Kidney glomerular epithelial cell (primary cell): ENCODE data around the gene COL4A3.

Source experiments
- DNase-seq: peaks from one replicate; lab custom pipeline; 2025; lab: John Stamatoyannopoulos, UW

COL4A3 gene

GRCh38 chr2:227163998-227164762, at the start of gene COL4A3, which contains the start of gene COL4A4:
Gene COL4A3, plus strand, starts transcription at chr2:227164624. Its CDS starts 103 bp downstream, at chr2:227164727.
Gene COL4A4, minus strand, starts transcription at chr2:227164205. Its CDS starts 16,722 bp downstream, at chr2:227147483.
- DNase-seq: no peak

DNA sequence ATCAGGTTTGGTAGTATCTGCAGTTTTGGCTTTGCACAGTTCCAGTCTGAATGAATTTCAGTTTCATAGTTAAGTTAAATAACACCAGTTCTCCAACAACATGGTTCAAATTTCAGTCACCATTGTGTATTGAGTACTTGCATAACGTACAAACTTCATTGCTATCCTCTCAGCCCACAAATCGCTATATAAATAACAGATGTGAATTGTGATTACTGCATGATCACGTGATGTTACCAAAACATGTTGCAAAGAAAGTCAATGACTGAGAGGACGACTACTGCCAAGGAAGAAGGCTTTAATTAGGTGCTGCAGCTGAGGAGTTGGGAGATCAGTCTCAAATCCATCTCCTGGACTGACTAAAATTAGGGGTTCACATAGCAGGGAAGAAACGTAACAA, 48.7 kb upstream of the COL4A3 start:
- no peak for DNase-seq

DNA sequence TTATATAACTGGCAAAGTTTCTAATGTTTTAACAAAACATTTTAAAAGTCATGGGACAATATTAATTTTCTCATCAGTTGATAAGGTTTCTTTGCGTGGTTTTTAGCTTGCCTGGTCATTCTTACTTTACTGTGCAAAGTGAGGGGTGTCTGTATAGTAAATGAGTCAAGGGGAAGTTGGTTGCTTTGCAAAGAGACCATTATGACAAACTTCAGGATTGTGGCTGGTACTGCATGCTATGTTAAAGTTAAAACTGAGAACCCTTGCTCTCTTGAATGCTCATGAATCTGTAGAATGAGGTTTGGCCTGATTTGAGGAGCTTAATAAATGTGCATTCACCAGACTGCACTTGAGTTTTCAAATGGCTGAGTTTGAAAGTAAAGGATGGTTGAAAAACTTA, 47.4 kb upstream of the COL4A3 start:
- no peak for DNase-seq

- DNase-seq: no peak
These were observed 46.6 kb upstream of the COL4A3 start for GRCh38 chr2:227117852-227118251.

GRCh38 chr2:227118353-227118752, 46.1 kb upstream of the COL4A3 start:
- DNase-seq: no peak

GRCh38 chr2:227123697-227124096, 40.7 kb upstream of the COL4A3 start:
- DNase-seq: no peak

- DNase-seq: no peak
These were observed 39.6 kb upstream of the COL4A3 start for GRCh38 chr2:227124811-227125210.

GRCh38 chr2:227125506-227125905, 38.9 kb upstream of the COL4A3 start:
- no peak for DNase-seq

- no peak for DNase-seq
These were observed 37.2 kb upstream of the COL4A3 start for GRCh38 chr2:227127201-227127600.

DNA sequence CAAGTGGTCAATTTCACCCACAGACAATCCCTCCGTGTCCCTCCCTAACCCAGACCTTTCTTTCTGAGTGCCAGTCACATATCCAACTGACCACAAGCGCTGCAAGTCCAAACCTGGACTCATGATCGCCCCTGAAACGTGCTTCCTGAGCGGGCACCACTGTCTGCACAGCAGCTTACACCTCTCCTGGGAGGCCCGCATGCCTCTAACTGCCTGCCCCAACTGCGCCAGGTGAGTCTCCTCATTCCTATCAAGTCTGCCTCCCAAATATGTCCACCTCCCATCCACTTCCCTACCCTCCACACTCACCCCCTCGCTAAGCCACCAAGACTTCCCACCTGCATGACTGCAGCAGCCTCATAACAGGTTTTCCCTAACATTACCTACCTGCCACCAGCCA, 33.8 kb upstream of the COL4A3 start:
- DNase-seq: no peak

DNA sequence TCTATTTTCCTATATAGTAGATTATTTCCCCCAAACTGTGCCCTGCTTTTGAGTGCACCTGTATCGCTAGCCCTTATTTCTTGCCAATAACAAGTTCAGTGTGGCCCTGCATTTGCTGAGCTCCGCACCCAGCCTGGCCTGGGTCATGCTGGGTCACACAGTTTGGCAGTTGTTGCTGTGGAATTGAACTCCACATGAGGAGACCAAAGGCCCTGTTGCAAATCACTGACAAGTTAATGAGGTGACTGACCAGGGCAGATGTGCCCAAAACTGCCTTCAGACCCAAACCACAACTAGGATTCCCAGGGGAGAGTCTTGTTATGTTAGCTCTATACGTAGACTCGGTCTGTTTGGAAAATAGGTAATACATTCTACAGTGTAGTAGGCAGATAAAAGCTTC, 31.4 kb upstream of the COL4A3 start:
- DNase-seq: no peak

GRCh38 chr2:227134591-227134990, 29.8 kb upstream of the COL4A3 start:
- no peak for DNase-seq

GRCh38 chr2:227141301-227141700, 23.1 kb upstream of the COL4A3 start:
- DNase-seq: no peak

DNA sequence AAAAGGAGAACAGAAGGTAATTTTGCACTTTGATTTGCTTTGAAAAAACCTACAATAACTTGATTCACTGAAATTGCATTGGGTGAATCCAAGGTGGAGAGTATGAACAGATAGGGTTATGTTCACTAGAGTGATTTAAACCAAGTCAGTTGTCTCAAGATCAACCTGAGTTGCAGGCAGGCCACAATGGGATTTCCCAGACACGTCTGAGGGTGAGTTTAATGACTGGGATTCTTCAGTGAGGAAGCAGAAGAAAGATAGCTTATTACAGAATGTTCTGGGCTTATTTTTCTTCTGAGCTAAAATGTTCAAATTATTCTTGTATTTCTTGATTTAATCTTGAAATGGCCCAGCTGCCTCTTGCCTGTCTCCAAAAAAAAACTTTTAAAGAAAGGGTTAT, 20.5 kb upstream of the COL4A3 start:
- no peak for DNase-seq

DNA sequence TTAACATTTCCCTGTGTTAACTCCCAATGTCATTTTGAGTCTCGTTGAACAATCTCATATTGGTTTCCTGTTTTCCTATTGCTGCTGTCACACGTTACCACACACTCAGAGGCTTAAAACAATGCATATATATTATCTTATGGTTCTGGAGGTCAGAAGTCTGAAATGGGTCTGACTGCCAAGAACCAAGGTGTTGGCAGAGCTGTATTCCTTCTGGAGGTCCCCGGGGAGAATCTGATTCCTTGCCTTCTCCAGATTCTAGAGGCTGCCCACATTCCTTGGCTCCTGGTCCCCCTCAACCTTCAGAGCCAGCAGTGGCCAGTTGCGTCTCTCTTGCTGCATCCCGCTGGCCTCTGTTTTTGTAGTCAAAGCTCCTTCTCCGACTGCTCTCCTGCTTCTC, 18.0 kb upstream of the COL4A3 start:
- no peak for DNase-seq

DNA sequence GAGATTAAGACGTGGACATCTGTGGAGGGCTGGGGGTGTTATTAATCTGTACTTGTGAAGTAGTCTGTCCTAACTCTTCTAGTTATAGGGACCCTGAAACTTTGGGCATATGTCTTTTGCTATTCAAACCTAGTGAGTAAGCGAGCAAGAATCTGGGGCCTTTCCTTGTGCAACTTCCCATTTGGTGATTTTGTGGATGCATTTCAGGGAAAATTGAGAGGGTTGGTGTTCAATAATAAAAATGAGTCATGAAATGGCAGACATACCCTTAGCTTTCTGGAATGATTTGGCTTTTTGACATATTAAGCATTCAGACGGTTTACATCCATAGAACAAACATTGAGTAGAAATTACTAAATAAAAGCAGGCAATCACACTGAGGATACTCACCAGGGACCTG, 17.4 kb upstream of the COL4A3 start:
- no peak for DNase-seq

- no peak for DNase-seq
These were observed 16.3 kb upstream of the COL4A3 start for GRCh38 chr2:227148106-227148505.

DNA sequence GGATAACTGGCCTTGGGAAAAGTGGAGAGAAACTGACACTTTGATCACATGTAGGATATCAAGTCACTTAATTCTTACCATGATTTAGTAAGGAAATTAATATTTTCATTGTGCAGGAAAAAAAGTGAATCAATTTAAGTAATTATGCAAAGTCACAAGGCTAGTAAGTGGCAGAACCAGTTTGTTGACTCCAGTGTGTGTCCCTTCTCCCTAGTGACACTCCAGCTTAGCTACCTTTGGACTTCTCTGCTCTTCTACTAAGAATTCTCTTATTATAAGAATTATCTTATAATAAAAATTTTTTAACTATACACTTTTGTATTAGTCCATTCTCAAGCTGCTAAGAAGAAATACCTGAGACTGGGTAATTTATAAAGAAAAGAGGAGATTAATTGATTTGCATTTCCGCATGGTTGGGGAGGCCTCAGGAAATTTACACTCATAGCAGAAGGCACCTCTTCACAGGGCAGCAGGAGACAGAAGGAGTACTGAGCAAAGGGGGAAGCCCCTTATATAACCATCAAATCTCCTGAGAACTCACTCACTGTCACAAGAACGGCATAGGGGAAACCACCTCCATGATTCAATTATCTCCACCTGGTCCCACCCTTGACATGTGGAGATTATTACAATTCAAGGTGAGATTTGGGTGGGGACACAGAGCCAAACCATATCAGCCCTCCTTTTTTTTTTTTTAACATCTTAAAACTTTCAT, 14.0 kb upstream of the COL4A3 start:
- DNase-seq: no peak

DNA sequence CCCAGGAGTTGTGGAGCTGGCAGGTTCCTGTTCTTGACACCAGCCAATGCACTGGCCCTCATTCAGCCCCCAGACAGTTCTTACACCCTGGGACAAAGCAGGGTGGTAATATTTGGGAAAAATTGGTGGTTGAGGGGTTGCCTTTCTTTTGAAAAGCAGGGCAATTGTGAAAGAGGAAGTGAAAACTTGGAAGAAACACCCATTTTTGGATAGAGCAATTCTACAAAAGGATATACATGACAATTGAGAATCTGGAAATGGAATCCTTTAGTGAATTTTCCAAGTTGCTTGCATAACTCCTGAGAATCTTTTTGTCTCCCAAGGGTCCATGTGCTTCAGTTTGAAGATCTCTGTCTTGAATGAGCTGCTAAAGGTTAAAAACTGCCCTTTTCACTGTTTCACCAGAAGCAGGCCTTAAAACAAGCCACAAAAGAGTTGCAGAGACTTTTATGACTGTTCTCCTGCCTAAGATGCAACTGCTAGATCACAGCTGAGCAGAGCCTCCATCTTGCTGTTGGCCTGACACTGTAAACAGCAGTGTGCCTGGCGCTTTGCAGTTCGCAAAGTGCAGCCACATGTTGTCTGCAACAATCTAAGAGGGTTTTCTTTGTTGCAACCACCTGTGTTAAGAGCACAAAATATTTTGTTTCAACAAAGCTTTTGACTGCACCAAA, 12.2 kb upstream of the COL4A3 start:
- DNase-seq: no peak

- peak; percentile 18 for DNase-seq
These were observed 11.1 kb upstream of the COL4A3 start for GRCh38 chr2:227153307-227153706.

DNA sequence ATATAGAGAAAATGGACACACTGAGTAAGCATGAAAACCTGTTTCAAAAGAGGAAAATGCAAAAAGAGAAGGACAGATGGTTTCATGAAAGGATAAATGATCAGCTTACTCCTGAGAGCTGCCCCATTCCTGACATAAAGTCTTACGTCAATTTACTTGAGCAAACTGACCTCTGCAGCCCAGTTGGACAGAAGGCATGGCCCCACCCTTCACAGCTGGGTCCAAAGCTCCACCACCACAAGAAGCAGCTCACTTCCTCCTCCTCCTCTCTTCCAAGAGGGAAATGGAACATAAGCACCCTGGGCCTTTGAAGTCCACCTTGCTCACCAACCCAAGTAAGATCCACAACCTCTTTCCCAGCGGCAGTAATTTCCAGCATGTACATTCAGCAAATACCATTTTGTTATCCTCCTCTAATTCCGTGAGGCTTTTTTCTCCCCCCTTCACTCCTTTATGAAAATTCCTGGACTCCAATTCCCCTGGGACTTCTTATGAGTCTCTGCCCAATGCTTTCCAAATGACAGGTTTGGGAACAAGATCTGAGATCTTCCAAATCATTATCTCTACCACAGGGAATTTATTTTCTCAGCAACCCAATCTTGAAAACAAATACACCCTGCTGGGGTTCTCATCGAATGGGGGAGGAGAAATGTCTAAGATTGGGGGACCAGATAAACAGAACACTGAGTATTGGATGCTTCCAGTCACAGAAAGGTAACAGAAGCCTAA, 10.5 kb upstream of the COL4A3 start:
- no peak for DNase-seq
